ENCODE results near the gene NRTN.
"Not testable (repeated sequence)": the region's sequence is repeated elsewhere in the genome, so short reads cannot be mapped to it uniquely, and the experiment has no call there.

The NRTN gene

GRCh38 chr19:5873617-5874199, 68.8 kb downstream of the NRTN start:
- no peak for DNase-seq

DNA sequence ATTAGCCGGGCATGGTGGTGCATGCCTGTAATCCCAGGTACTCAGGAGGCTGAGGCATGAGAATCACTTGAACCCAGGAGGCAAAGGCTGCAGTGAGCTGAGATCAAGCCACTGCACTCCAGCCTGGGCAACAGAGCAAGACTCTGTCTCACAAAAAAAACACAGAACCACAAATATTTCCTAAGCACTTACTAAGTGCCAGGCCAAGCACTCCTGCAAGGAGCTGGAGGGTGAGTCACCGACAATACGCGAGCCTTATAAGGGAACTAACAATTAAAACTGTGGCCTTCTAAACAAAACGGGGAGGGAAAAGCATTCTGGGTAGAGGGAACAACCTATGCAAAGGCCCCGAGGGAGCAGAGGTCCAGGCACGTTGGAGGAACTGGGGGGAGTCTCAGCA, 69.6 kb downstream of the NRTN start:
- not testable (repeated sequence) for DNase-seq

- DNase-seq, result no peak
These were observed 72.6 kb downstream of the NRTN start for GRCh38 chr19:5877427-5877826.

DNA sequence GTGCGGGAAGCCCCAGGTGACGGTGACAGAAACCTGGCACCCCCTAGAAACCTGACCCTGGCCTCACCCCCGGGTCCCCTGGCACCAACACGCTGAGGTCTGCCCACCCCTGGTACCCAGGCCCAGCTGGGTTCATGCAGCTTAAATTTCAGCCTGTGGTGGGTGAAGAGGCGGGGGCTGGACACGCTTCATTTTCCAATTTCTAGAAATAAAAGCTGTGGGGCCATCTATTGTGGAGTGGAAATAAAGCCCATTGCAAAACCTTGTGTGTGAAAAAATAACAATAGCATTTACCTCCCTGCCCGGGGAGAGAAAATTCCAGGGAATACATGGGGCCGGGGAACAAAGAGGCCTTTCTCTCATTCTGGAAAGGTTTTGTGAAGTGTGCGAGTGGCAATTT, 73.0 kb downstream of the NRTN start:
- DNase-seq, result no peak
